ENCODE results near the gene ZBTB22. TPM values are rescaled to one million over a fixed set of nuclear protein-coding genes. Genes with fewer than 3 reads are reported as not detected.
"Not testable (repeated sequence)": the region's sequence is repeated elsewhere in the genome, so short reads cannot be mapped to it uniquely, and the experiment has no call there.

The ZBTB22 gene, protein sequence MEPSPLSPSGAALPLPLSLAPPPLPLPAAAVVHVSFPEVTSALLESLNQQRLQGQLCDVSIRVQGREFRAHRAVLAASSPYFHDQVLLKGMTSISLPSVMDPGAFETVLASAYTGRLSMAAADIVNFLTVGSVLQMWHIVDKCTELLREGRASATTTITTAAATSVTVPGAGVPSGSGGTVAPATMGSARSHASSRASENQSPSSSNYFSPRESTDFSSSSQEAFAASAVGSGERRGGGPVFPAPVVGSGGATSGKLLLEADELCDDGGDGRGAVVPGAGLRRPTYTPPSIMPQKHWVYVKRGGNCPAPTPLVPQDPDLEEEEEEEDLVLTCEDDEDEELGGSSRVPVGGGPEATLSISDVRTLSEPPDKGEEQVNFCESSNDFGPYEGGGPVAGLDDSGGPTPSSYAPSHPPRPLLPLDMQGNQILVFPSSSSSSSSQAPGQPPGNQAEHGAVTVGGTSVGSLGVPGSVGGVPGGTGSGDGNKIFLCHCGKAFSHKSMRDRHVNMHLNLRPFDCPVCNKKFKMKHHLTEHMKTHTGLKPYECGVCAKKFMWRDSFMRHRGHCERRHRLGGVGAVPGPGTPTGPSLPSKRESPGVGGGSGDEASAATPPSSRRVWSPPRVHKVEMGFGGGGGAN
- 31.6 and 31.8 TPM in 2 replicates for total RNA-seq

DNA sequence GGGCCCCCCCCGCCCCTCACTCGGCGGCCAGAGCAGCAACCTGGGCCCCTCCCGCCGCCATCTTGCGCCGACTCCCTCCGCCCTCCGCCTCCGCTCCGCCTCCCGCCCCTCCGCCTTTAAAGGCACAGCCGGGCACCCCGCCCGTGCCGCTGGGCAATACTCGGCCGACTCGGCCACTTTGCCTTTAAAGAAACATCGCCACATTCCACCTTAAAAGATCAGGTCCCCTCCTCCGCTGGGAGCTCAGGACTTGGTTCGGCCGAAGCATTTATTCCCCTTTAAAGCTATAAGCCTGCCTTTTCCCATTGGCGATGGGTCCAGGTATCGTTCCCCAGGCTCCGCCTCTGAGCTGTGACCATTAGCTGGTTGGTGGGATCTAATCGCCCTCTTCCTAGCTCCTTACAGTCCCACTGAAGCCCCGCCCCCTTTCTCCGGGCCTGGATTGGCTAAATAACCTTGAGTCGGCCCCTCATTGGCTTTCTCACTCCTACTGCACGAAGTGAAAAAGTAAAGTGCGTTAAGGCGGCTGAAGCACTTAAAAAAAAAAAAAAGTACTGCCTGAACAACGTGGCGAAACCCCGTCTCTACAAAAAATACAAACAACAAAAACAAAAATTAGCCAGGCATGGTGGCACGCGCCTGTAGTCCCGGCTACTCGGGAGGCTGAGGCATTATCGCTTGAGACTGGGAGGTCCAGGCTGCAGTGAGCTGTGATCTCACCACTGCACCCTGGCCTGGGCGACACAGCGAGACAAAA, at the start of gene ZBTB22:
Gene ZBTB22 (minus strand): TSS at position 76 of the 757 bp plus-strand sequence. CDS start 828 bp downstream, outside the sequence.
- CTCF ChIA-PET: interaction anchor here (0.6 to 2.5 kb wide), 4 partner anchors 18 to 41 kb away, joined by 3 to 15 read pairs (median 6); partner anchors contain the start of genes B3GALT4 and RGL2

DNA sequence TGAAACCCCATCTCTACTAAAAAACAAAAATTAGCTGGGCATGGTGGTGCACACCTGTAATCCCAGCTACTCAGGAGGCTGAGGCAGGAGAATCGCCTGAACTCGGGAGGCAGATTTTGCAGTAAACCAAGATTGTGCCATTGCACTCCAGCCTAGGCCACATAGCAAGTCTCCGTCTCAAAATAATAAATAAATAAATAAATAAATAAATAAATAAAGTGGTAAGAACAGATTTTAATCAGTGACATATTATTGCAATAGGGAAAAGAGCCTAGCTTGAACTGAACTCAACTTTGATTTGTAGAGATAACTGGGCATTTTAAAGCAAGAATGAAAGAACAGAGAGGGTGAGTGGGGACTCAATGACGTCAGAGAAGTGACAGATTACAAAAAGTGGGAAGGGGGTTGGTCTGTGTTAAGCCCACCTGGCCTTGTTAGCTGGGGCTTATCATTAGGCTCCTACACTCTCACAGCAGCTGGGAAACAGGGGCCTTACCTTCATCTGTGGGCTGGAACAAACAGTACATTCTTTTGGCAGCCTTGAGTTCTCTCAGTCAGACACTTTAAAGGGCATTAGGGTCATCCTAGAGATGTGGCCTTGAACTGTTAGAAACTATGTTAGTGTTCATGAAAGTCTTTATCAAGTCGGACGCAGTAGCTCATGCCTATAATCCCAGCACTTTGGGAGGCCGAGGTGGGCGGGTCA, 49.6 kb upstream of the ZBTB22 start:
- TF ChIP-seq, protein P1, sequence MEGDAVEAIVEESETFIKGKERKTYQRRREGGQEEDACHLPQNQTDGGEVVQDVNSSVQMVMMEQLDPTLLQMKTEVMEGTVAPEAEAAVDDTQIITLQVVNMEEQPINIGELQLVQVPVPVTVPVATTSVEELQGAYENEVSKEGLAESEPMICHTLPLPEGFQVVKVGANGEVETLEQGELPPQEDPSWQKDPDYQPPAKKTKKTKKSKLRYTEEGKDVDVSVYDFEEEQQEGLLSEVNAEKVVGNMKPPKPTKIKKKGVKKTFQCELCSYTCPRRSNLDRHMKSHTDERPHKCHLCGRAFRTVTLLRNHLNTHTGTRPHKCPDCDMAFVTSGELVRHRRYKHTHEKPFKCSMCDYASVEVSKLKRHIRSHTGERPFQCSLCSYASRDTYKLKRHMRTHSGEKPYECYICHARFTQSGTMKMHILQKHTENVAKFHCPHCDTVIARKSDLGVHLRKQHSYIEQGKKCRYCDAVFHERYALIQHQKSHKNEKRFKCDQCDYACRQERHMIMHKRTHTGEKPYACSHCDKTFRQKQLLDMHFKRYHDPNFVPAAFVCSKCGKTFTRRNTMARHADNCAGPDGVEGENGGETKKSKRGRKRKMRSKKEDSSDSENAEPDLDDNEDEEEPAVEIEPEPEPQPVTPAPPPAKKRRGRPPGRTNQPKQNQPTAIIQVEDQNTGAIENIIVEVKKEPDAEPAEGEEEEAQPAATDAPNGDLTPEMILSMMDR (IDR thresholded peaks at IDR 0.05): no peak
- Mint-ChIP-seq H3K36me3 (ENCODE audit: low read depth) (no peaks in the 10 kb centered on the region), H3K4me3 (no peak overlapping the region), H3K27ac (no peak overlapping the region), H3K27me3 (no peaks in the 10 kb centered on the region), H3K4me1 (no peaks in the 10 kb centered on the region), H3K9me3 (no peaks in the 10 kb centered on the region)
- POLR2A ChIA-PET: interaction anchor here (0.7 kb wide), 3 partner anchors 13 to 135 kb away, joined by 3 to 8 read pairs (median 4); no protein-coding TSS in a partner anchor
- intact Hi-C loops (cut with micrococcal nuclease): no loop called here
- CTCF ChIA-PET: no interaction called here
- DNase-seq: no peak
- no peak for ATAC-seq (ENCODE audit: low read depth)

More for the DNA sequence above, at the start of gene ZBTB22:
- peak; percentile 59 for ATAC-seq (ENCODE audit: low read depth)
- POLR2A ChIA-PET: interaction anchor here (0.5 to 3.5 kb wide), 40 partner anchors 8 to 1819 kb away, joined by 3 to 102 read pairs (median 4); partner anchors contain the start of genes B3GALT4, BAK1, CUTA and DXO
- peak within 1 kb of the TSS; percentile 98 for H3K27ac Mint-ChIP-seq
- peaks cover 72% of the 10 kb centered on the region for H3K36me3 Mint-ChIP-seq (ENCODE audit: low read depth)
- no peaks in the 10 kb centered on the region for H3K27me3 Mint-ChIP-seq
- no peaks in the 10 kb centered on the region for H3K9me3 Mint-ChIP-seq
- peaks cover 84% of the 10 kb centered on the region for H3K4me1 Mint-ChIP-seq
- TF ChIP-seq, protein P1 (IDR thresholded peaks at IDR 0.05): no peak
- peak within 1 kb of the TSS; percentile 99 for H3K4me3 Mint-ChIP-seq
- intact Hi-C loops (cut with micrococcal nuclease): loop anchor here (1.0 to 5.0 kb wide), 2 partner anchors 73 to 346 kb away; partner anchors contain the start of gene KIFC1
- peak; percentile 91 for DNase-seq

GRCh38 chr6:33365206-33365971, 47.8 kb upstream of the ZBTB22 start:
- POLR2A ChIA-PET: interaction anchor here (1.1 kb wide), 1 partner anchor 10 kb away, joined by 3 read pairs; no protein-coding TSS in a partner anchor
- H3K4me1 Mint-ChIP-seq; H3K27ac Mint-ChIP-seq; H3K36me3 Mint-ChIP-seq (ENCODE audit: low read depth); intact Hi-C loops (cut with micrococcal nuclease); CTCF ChIA-PET; H3K4me3 Mint-ChIP-seq; H3K9me3 Mint-ChIP-seq; DNase-seq; H3K27me3 Mint-ChIP-seq; ATAC-seq (ENCODE audit: low read depth): not testable (repeated sequence)

DNA sequence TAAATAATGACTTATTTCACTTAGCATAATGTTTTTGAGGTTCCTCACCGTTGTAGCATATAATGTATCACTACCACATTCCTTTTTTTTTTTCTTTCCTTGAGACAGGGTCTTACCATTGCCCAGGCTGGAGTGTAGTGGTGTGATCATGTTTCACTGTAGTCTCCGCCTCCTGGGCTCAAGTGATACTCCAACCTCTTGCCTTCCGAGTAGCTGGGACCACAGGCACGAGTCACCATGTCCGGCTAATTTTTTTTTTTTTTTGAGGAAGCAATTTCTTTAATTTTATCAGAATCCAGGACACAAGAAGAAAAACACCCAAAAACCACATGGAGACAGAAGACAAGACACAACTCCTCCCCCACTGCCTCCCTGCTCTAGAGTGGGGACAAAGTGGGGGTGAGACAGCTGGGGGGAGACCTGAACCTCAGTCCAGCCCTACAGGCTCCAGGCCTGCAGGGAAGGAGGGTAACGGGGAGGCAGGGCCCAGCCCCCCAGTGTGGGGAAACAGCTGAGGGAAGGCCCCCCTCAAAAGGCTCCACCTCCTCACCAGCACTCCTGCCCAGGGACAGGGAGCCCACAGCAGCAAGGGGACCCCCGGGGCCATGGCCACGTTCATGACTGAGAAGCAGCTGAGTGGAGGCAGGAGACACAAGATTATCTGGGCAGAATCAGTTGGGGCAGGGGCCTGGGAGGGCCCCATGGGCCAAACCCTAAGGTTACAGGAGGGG, 47.1 kb upstream of the ZBTB22 start:
- H3K9me3 Mint-ChIP-seq; ATAC-seq (ENCODE audit: low read depth); DNase-seq; H3K36me3 Mint-ChIP-seq (ENCODE audit: low read depth); H3K27ac Mint-ChIP-seq; H3K4me1 Mint-ChIP-seq; H3K4me3 Mint-ChIP-seq; intact Hi-C loops (cut with micrococcal nuclease); CTCF ChIA-PET; H3K27me3 Mint-ChIP-seq: not testable (repeated sequence)
- POLR2A ChIA-PET: interaction anchor here (1.1 kb wide), 1 partner anchor 9 kb away, joined by 3 read pairs; no protein-coding TSS in a partner anchor

- H3K4me1 Mint-ChIP-seq; H3K4me3 Mint-ChIP-seq; ATAC-seq (ENCODE audit: low read depth); CTCF ChIA-PET; H3K36me3 Mint-ChIP-seq (ENCODE audit: low read depth); H3K27me3 Mint-ChIP-seq; H3K9me3 Mint-ChIP-seq; DNase-seq; H3K27ac Mint-ChIP-seq; intact Hi-C loops (cut with micrococcal nuclease): not testable (repeated sequence)
- POLR2A ChIA-PET: interaction anchor here (1.3 kb wide), 1 partner anchor 64 kb away, joined by 3 read pairs; no protein-coding TSS in a partner anchor
Observed at GRCh38 chr6:33363486-33363885, 45.9 kb upstream of the ZBTB22 start.

Measured in activated B cell treated with CpG ODN at 0.5 μM for 24 hours (primary cell).